Thyroid gland (tissue), 4 donors: ENCODE measurements around the gene CEP85. TPM values are rescaled to one million over a fixed set of nuclear protein-coding genes. Genes with fewer than 3 reads are reported as not detected.

ENCODE experiments used
- DNase-seq, 2 donors: peaks; one replicate each; pipeline ENCODE4 v3.0.0-alpha.2; 2019
- H3K27ac ChIP-seq, 3 donors: fragments of 200-600 bp; sonication (generic); 1 replicate in 2 of 3; 2 replicates in 1 of 3; pipeline ENCODE4 v1.5.1; 2016 to 2019; ENCODE audit warnings: mild to moderate bottlenecking in 1 of 3, moderate library complexity in 1 of 3
- H3K27me3 ChIP-seq: fragments of 200-600 bp; sonication (generic); one replicate; pipeline ENCODE4 v1.5.1; 2019
- H3K36me3 ChIP-seq, 2 donors: fragments of 200-600 bp; sonication (generic); one replicate each; pipeline ENCODE4 v1.5.1; 2016 to 2019
- H3K4me1 ChIP-seq, 2 donors: fragments of 200-600 bp; sonication (generic); one replicate each; pipeline ENCODE4 v1.5.1; 2017 to 2019
- H3K4me3 ChIP-seq, 3 donors: fragments of 200-600 bp; sonication (generic); replicated peaks in 1 of 3; 1 replicate in 2 of 3; 2 replicates in 1 of 3; pipeline ENCODE4 v1.5.1; 2016; ENCODE audit warnings: mild to moderate bottlenecking in 1 of 3
- H3K9me3 ChIP-seq: fragments of 200-600 bp; sonication (generic); one replicate; pipeline ENCODE4 v1.5.1; 2017
- POLR2A ChIP-seq, 2 donors: fragments of 450-650 bp; IDR thresholded peaks; one replicate each; pipeline ENCODE4 v1.6.1; 2017; ENCODE audit warnings: antibody characterized with exemption in 2 of 2, mild to moderate bottlenecking in 2 of 2, moderate library complexity in 1 of 2
- WGBS, 2 donors: methylation state at CpG; one replicate each; pipeline ENCODE4 v1.1.5; 2017; 5-methylcytosine and 5-hydroxymethylcytosine counted together
- intact Hi-C: fragments of 100-400 bp; cut with DNase I; formaldehyde crosslinking; loops from one replicate; pipeline ENCODE4 v1.15.1; 2023
- total RNA-seq, 4 donors: library from RNA; depleted of rRNA; stranded (reverse); fragments of >200 nt; gene quantifications; one replicate each; pipeline ENCODE4 v1.2.3, GENCODE V29; 2016
- TF ChIP-seq, protein P1 (sequence below), 6 experiments: fragments of 200-600 bp in 3 of 6; fragments of 450-650 bp in 3 of 6; sonication (generic) in 3 of 6; IDR thresholded peaks; one replicate each; pipeline ENCODE4 v1.5.1; 2016 to 2019; ENCODE audit warnings: antibody characterized with exemption in 6 of 6, mild to moderate bottlenecking in 2 of 6, inconsistent platforms in 1 of 6, moderate library complexity in 1 of 6

CEP85 gene
- total RNA-seq, 4 donors from 2014 or later: 16.0 to 27.0 (median 17.0) TPM

DNA sequence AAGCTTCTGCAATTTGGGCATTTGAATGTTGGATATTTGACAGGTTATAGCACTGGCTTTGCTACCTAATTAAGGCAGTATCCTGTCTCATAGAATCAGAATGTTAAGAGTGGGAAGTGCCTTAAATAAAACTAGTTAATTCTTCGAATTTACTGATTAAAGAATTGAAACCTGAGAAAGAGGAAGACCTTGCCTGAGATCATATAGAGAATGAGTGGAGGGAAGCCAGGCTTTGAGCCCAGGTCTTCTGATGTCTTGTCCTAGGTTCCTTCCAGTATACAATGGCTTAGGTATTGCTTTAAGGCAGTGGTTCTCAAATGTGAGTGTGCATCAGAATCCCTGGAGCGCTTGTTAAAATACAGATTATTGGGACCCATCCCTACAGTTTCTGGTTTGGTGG, 25.0 kb downstream of the CEP85 start:
- TF ChIP-seq POLR2A (IDR thresholded peaks at IDR 0.05): no peak
- TF ChIP-seq, protein P1, sequence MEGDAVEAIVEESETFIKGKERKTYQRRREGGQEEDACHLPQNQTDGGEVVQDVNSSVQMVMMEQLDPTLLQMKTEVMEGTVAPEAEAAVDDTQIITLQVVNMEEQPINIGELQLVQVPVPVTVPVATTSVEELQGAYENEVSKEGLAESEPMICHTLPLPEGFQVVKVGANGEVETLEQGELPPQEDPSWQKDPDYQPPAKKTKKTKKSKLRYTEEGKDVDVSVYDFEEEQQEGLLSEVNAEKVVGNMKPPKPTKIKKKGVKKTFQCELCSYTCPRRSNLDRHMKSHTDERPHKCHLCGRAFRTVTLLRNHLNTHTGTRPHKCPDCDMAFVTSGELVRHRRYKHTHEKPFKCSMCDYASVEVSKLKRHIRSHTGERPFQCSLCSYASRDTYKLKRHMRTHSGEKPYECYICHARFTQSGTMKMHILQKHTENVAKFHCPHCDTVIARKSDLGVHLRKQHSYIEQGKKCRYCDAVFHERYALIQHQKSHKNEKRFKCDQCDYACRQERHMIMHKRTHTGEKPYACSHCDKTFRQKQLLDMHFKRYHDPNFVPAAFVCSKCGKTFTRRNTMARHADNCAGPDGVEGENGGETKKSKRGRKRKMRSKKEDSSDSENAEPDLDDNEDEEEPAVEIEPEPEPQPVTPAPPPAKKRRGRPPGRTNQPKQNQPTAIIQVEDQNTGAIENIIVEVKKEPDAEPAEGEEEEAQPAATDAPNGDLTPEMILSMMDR (IDR thresholded peaks at IDR 0.05): no peak
- H3K4me3 ChIP-seq: no peak overlapping the region
- 94% methylated on average over 2 of the region's 2 CpGs for WGBS, 2 donors
- intact Hi-C loops: no loop called here
- no peaks in the 10 kb centered on the region for H3K9me3 ChIP-seq
- no peak for DNase-seq
- H3K36me3 ChIP-seq: peaks cover 35 to 39% of the 10 kb centered on the region in 2 donors
- no peak overlapping the region for H3K27ac ChIP-seq
- H3K27me3 ChIP-seq: no peaks in the 10 kb centered on the region
- peaks cover 0 to 6% of the 10 kb centered on the region in 2 donors for H3K4me1 ChIP-seq

DNA sequence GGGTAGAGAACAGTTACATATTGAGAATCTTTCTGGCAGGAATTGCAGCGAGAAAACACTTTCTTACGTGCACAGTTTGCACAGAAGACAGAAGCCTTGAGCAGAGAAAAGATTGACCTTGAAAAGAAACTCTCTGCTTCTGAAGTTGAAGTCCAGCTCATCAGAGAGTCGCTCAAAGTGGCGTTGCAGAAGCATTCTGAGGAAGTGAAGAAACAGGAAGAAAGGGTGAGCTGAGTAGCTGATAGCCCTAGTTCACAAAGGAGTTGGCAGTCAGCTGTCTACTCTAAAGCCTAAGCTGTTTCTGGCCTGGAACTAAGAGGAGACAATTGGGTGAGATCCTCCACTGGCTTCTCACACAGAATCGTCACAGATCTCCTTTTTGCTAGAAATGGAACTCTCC, 25.6 kb downstream of the CEP85 start:
- H3K9me3 ChIP-seq: no peaks in the 10 kb centered on the region
- H3K36me3 ChIP-seq: peaks cover 35 to 41% of the 10 kb centered on the region in 2 donors
- intact Hi-C loops: no loop called here
- H3K4me1 ChIP-seq: peaks cover 0 to under 1% of the 10 kb centered on the region in 2 donors
- TF ChIP-seq, protein P1 (IDR thresholded peaks at IDR 0.05): no peak
- TF ChIP-seq POLR2A (IDR thresholded peaks at IDR 0.05): no peak
- H3K27ac ChIP-seq: no peak overlapping the region
- H3K4me3 ChIP-seq: no peak overlapping the region
- DNase-seq: no peak
- no peaks in the 10 kb centered on the region for H3K27me3 ChIP-seq
- WGBS, 2 donors: 91 to 92% methylated on average over 5 of the region's 5 CpGs

DNA sequence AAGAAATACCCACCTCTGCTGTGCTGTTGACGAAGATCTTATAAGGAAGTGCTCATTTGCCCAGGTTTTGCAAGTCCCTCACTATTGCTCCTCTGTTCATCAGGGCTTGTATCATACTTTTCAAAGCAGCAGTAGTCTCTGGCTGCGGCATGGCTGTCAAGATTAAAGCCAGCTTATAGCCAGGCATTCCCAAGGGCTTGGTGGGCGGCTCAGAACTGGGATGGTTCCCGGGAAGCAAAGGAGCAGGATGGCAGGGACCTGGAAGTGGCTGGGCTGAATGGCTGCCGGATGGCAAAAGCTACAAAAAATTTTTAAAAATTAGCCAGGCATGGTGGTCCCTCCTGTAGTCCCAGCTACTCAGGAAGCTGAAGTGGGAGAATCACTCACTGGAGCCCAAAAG, 29.2 kb downstream of the CEP85 start:
- no peak overlapping the region for H3K27ac ChIP-seq
- H3K36me3 ChIP-seq: peaks cover 24 to 42% of the 10 kb centered on the region in 2 donors
- no peak overlapping the region for H3K4me3 ChIP-seq
- no peaks in the 10 kb centered on the region for H3K27me3 ChIP-seq
- H3K4me1 ChIP-seq: no peaks in the 10 kb centered on the region
- intact Hi-C loops: no loop called here
- H3K9me3 ChIP-seq: no peaks in the 10 kb centered on the region
- WGBS, 2 donors: 87 to 98% methylated on average over 5 of the region's 5 CpGs
- TF ChIP-seq, protein P1 (IDR thresholded peaks at IDR 0.05): no peak
- no peak for TF ChIP-seq POLR2A (IDR thresholded peaks at IDR 0.05)
- DNase-seq: no peak

- intact Hi-C loops: no loop called here
- no peaks in the 10 kb centered on the region for H3K4me1 ChIP-seq
- peaks cover 10 to 33% of the 10 kb centered on the region in 2 donors for H3K36me3 ChIP-seq
- no peak for DNase-seq
- H3K27ac ChIP-seq: no peak overlapping the region
- WGBS, 2 donors: 94 to 100% methylated on average over 1 of the region's 1 CpG
- no peaks in the 10 kb centered on the region for H3K27me3 ChIP-seq
- H3K4me3 ChIP-seq: no peak overlapping the region
- TF ChIP-seq, protein P1 (IDR thresholded peaks at IDR 0.05): no peak
- no peak for TF ChIP-seq POLR2A (IDR thresholded peaks at IDR 0.05)
- H3K9me3 ChIP-seq: no peaks in the 10 kb centered on the region
Observed at GRCh38 chr1:26265405-26265804, 31.4 kb downstream of the CEP85 start.

GRCh38 chr1:26268290-26269197, 34.5 kb downstream of the CEP85 start:
- 94 to 98% methylated on average over 9 of the region's 9 CpGs for WGBS, 2 donors
- TF ChIP-seq, protein P1 (IDR thresholded peaks at IDR 0.05): no peak
- no peak for TF ChIP-seq POLR2A (IDR thresholded peaks at IDR 0.05)
- intact Hi-C loops: no loop called here

More at GRCh38 chr1:26268290-26269197, 34.5 kb downstream of the CEP85 start:
- DNase-seq: no peak
- Histone ChIP-seq H3K36me3 (peaks cover 12 to 27% of the 10 kb centered on the region in 2 donors), H3K27ac (no peak overlapping the region), H3K4me1 (no peaks in the 10 kb centered on the region), H3K9me3 (no peaks in the 10 kb centered on the region), H3K4me3 (no peak overlapping the region), H3K27me3 (no peaks in the 10 kb centered on the region)
